Astrocyte (in vitro differentiated cells and primary cell): ENCODE measurements around the gene PSD4. TPM values are rescaled to one million over a fixed set of nuclear protein-coding genes. Genes with fewer than 3 reads are reported as not detected.

Experiments
- DNase-seq: peaks from one replicate; pipeline ENCODE4 v3.0.0-alpha.2; 2010; ENCODE audit warnings: low read depth
- FAIRE-seq: peaks from 2 replicates; lab custom pipeline; 2011; peaks lifted over from hg19 to GRCh38; lab: Jason Lieb, UNC
- H2AFZ ChIP-seq: 2 replicates; pipeline ENCODE4 v1.6.0; 2012; ENCODE audit warnings: low read depth, low read length, inconsistent platforms
- H3K27ac ChIP-seq: 2 replicates; pipeline ENCODE4 v1.5.1; 2011; ENCODE audit warnings: low read depth, low read length, inconsistent platforms
- H3K27me3 ChIP-seq: 2 replicates; pipeline ENCODE4 v1.6.0; 2011; ENCODE audit warnings: low read length, inconsistent platforms; ENCODE audit not compliant: insufficient read depth
- H3K36me3 ChIP-seq: 2 replicates; pipeline ENCODE4 v1.5.1; 2011; ENCODE audit warnings: low read length, inconsistent platforms; ENCODE audit not compliant: insufficient read depth
- H3K4me1 ChIP-seq: 2 replicates; pipeline ENCODE4 v1.5.1; 2011; ENCODE audit warnings: low read length, inconsistent platforms; ENCODE audit not compliant: insufficient read depth
- H3K4me2 ChIP-seq: 2 replicates; pipeline ENCODE4 v1.6.0; 2012; ENCODE audit warnings: low read length, inconsistent platforms
- H3K4me3 ChIP-seq: 2 replicates; pipeline ENCODE4 v1.5.1; 2011; ENCODE audit warnings: low read depth, mild to moderate bottlenecking, low read length, inconsistent platforms; ENCODE audit not compliant: insufficient read depth
- H3K79me2 ChIP-seq: 2 replicates; pipeline ENCODE4 v1.6.0; 2012; ENCODE audit warnings: mild to moderate bottlenecking, low read length, inconsistent platforms; ENCODE audit not compliant: insufficient read depth
- H3K9ac ChIP-seq: 2 replicates; pipeline ENCODE4 v1.6.0; 2012; ENCODE audit warnings: mild to moderate bottlenecking, low read length, inconsistent platforms
- H3K9me3 ChIP-seq: 2 replicates; pipeline ENCODE4 v1.5.1; 2012; ENCODE audit warnings: low read depth, mild to moderate bottlenecking, low read length, inconsistent platforms; ENCODE audit not compliant: insufficient read depth
- H4K20me1 ChIP-seq: 2 replicates; pipeline ENCODE4 v1.6.0; 2012; ENCODE audit warnings: low read length, inconsistent platforms; ENCODE audit not compliant: insufficient read depth
- H3K27ac Mint-ChIP-seq: one replicate; pipeline ENCODE4 v1.8.0; 2021; ENCODE audit warnings: mild to moderate bottlenecking, mixed read lengths; ENCODE audit not compliant: unreplicated experiment
- H3K27me3 Mint-ChIP-seq: one replicate; pipeline ENCODE4 v1.8.0; 2021; ENCODE audit warnings: low read depth, mixed read lengths; ENCODE audit not compliant: unreplicated experiment
- H3K36me3 Mint-ChIP-seq: one replicate; pipeline ENCODE4 v1.8.0; 2021; ENCODE audit warnings: low read depth, mixed read lengths; ENCODE audit not compliant: unreplicated experiment
- H3K4me1 Mint-ChIP-seq: one replicate; pipeline ENCODE4 v1.8.0; 2021; ENCODE audit warnings: low read depth, mixed read lengths; ENCODE audit not compliant: unreplicated experiment
- H3K4me3 Mint-ChIP-seq: one replicate; pipeline ENCODE4 v1.8.0; 2021; ENCODE audit warnings: mild to moderate bottlenecking, moderate library complexity, mixed read lengths; ENCODE audit not compliant: unreplicated experiment
- H3K9me3 Mint-ChIP-seq: one replicate; pipeline ENCODE4 v1.8.0; 2021; ENCODE audit warnings: mild to moderate bottlenecking, mixed read lengths; ENCODE audit not compliant: unreplicated experiment
- EZH2 ChIP-seq: IDR thresholded peaks from 2 replicates; pipeline ENCODE4 v1.6.1; 2012; ENCODE audit warnings: mild to moderate bottlenecking, low read length, inconsistent platforms; ENCODE audit not compliant: insufficient read depth
- total RNA-seq: library from RNA; stranded (reverse); gene quantifications from 2 replicates; pipeline ENCODE4 v1.2.1, GENCODE V29; 2021
- TF ChIP-seq, protein P1 (sequence below): IDR thresholded peaks from 2 replicates; pipeline ENCODE4 v1.5.1; 2011; ENCODE audit warnings: low read depth, mild to moderate bottlenecking, inconsistent platforms, low read length, moderate library complexity; ENCODE audit not compliant: insufficient read depth

PSD4 gene
- total RNA-seq, 1 donor from 2014 or later, result 4.0 TPM

DNA sequence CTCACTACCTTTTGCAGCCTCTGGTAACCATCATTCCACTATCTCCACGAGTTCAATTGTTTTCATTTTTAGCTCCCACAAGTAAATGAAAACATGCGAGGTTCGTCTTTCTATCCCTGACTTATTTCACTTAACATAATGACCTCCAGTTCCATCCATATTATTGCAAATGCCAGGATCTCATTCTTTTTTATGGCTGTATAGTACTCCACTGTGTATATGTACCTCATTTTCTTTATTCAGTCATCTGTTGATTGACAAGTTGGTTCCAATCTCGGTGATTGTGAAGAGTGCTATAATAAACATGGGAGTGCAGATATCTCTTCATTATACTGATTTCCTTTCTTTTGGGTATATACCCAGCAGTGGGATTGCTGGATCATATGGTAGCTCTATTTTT is 29.5 kb upstream of the PSD4 start:
- no peak overlapping the region for H3K9ac ChIP-seq
- no peaks in the 10 kb centered on the region for H3K79me2 ChIP-seq
- H2AFZ ChIP-seq, result no peak overlapping the region
- Mint-ChIP-seq H3K27ac (no peak overlapping the region), H3K4me1 (no peaks in the 10 kb centered on the region), H3K9me3 (peaks cover 6% of the 10 kb centered on the region), H3K4me3 (no peak overlapping the region), H3K27me3 (peaks cover 5% of the 10 kb centered on the region), H3K36me3 (no peaks in the 10 kb centered on the region)
- H3K9me3 ChIP-seq, result no peaks in the 10 kb centered on the region
- DNase-seq (no peak), FAIRE-seq (no peak)
- TF ChIP-seq, protein P1, sequence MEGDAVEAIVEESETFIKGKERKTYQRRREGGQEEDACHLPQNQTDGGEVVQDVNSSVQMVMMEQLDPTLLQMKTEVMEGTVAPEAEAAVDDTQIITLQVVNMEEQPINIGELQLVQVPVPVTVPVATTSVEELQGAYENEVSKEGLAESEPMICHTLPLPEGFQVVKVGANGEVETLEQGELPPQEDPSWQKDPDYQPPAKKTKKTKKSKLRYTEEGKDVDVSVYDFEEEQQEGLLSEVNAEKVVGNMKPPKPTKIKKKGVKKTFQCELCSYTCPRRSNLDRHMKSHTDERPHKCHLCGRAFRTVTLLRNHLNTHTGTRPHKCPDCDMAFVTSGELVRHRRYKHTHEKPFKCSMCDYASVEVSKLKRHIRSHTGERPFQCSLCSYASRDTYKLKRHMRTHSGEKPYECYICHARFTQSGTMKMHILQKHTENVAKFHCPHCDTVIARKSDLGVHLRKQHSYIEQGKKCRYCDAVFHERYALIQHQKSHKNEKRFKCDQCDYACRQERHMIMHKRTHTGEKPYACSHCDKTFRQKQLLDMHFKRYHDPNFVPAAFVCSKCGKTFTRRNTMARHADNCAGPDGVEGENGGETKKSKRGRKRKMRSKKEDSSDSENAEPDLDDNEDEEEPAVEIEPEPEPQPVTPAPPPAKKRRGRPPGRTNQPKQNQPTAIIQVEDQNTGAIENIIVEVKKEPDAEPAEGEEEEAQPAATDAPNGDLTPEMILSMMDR, result no peak
- no peak for TF ChIP-seq EZH2
- H3K36me3 ChIP-seq, result no peaks in the 10 kb centered on the region
- no peak overlapping the region for H3K4me3 ChIP-seq
- H3K4me1 ChIP-seq, result peaks cover 2% of the 10 kb centered on the region
- no peak overlapping the region for H3K4me2 ChIP-seq
- no peaks in the 10 kb centered on the region for H4K20me1 ChIP-seq
- H3K27me3 ChIP-seq, result no peaks in the 10 kb centered on the region
- no peak overlapping the region for H3K27ac ChIP-seq

DNA sequence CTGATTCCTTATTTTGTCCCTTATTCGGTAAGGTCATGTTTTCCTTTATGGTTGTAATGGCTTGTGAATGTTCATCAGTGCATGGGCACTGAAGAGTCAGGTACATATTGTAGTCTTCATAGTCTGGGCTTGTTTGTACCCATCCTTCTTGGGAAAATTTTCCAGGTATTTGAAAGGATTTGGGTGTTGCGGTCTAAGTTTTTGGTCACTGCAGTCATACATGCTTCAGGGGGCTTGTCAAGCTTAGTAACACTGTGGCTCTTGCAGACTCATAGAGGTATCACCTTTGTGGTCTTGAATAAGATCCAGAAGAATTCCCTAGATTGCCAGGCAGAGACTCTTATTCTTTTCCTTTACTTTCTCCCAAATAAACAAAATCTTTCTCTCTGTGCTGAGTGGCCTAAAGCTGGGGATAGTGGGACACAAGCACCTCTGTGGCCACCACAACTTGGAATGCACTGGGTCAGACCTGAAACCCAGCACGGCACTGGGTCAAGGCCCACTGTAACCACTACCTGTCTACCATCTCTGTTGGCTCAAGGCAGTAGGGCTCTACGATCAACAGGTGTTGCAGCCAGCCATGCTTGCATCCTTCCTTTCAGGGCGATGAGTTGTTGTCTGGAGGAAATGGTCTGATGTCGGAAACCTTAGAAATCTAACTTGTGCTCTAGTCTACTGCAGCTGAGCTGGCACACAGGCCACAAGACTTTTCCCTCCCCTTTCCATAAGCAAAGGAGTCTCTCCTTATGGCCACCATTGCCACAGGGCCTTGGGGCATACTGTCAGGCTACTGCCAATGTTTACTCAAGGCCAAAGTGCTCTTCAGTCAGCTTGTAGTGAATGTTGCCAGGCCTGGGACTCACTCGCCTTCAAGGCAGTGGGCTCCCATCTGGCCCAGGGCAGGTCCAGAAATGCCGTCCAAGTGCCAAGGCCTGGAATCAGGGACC is 24.9 kb upstream of the PSD4 start:
- H3K36me3 Mint-ChIP-seq, result no peaks in the 10 kb centered on the region
- H3K27me3 ChIP-seq, result no peaks in the 10 kb centered on the region
- no peak for TF ChIP-seq EZH2
- TF ChIP-seq, protein P1, result no peak
- H3K27me3 Mint-ChIP-seq, result peaks cover 2% of the 10 kb centered on the region
- H3K4me3 Mint-ChIP-seq, result no peak overlapping the region
- H3K9me3 ChIP-seq, result no peaks in the 10 kb centered on the region
- H2AFZ ChIP-seq, result no peak overlapping the region
- H3K9me3 Mint-ChIP-seq, result peaks cover 6% of the 10 kb centered on the region
- H3K4me1 ChIP-seq, result peaks cover 4% of the 10 kb centered on the region
- no peak overlapping the region for H3K4me3 ChIP-seq
- no peak overlapping the region for H3K27ac Mint-ChIP-seq
- no peak overlapping the region for H3K27ac ChIP-seq
- DNase-seq (no peak), FAIRE-seq (no peak)
- H3K4me1 Mint-ChIP-seq, result no peaks in the 10 kb centered on the region
- peak overlapping the region; percentile 33 for H3K4me2 ChIP-seq
- H4K20me1 ChIP-seq, result no peaks in the 10 kb centered on the region
- H3K36me3 ChIP-seq, result no peaks in the 10 kb centered on the region
- H3K9ac ChIP-seq, result no peak overlapping the region
- no peaks in the 10 kb centered on the region for H3K79me2 ChIP-seq
